Measurements from ENCODE around the gene DDB1. TPM values are rescaled to one million over a fixed set of nuclear protein-coding genes. Genes with fewer than 3 reads are reported as not detected.
A peak's percentile ranks its signal among the peaks of the same experiment; 100 is the strongest.

DDB1 gene
- total RNA-seq, 2 donors from 2014 or later = 179 to 253 TPM

- Histone ChIP-seq H3K36me3 (no peaks in the 10 kb centered on the region), H3K4me1 (replicated peaks) (peaks cover 4% of the 10 kb centered on the region), H3K27me3 (replicated peaks; ENCODE audit: insufficient read depth) (no peaks in the 10 kb centered on the region), H3K27ac (peak overlapping the region; percentile 35 to 43), H3K9me3 (no peaks in the 10 kb centered on the region), H3K4me3 (no peak overlapping the region)
- WGBS = 24% methylated on average over 6 of the region's 6 CpGs
- peak; percentile 93 for DNase-seq (ENCODE audit: low spot score)
- peak; percentile 90 for TF ChIP-seq POLR2AphosphoS5 (IDR thresholded peaks at IDR 0.05)
- no peak for TF ChIP-seq POLR2A (IDR thresholded peaks at IDR 0.05)
- intact Hi-C loops (cut with DNase I) = no loop called here
These were observed 42.8 kb upstream of the DDB1 start for GRCh38 chr11:61375761-61376108.

GRCh38 chr11:61372659-61373420 is 39.9 kb upstream of the DDB1 start:
- TF ChIP-seq CTCF (IDR thresholded peaks at IDR 0.05) = no peak
- TF ChIP-seq POLR2A (IDR thresholded peaks at IDR 0.05) = no peak
- TF ChIP-seq POLR2AphosphoS5 (IDR thresholded peaks at IDR 0.05) = no peak
- H3K36me3 ChIP-seq = peaks cover 0 to 6% of the 10 kb centered on the region in 2 donors
- no peaks in the 10 kb centered on the region for H3K9me3 ChIP-seq
- H3K4me3 ChIP-seq = no peak overlapping the region
- DNase-seq (ENCODE audit: low spot score) = no peak
- 46% methylated on average over 8 of the region's 8 CpGs for WGBS
- no peak overlapping the region for H3K27ac ChIP-seq
- intact Hi-C loops (cut with DNase I) = no loop called here
- peaks cover 6% of the 10 kb centered on the region for H3K4me1 ChIP-seq (replicated peaks)
- H3K27me3 ChIP-seq (replicated peaks; ENCODE audit: insufficient read depth) = no peaks in the 10 kb centered on the region

DNA sequence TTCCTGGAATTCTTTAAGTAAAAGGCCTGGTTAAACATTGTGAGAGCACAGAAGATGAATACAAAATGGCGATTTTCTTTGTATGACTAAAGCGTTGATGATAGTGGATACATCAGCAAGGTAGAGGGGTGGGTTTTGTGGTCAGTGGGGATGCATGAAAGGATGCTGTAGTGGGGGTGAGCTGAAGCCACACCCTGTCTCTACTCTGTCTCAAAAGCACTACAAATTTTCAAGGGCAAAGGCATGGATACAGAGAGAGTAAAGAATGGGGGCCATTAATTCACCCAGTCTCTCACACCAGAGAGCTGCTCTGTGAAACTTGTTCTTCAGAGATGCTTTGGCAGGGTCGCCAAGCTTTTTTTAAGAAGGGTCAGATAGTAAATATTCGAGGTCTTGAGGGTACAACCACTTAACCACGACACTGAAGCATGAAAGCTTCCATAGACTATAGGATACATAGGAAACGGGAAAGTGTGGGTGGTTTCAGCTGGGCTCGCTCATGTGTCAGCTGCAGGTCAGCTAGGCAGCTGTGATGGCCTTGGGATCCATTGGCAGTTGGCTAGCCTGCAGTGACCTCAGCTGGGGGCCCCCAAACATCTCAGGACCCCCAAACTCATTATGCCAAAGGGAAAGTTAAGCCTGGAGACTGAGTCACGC is 37.6 kb upstream of the DDB1 start:
- Histone ChIP-seq H3K4me1 (replicated peaks) (peaks cover 13% of the 10 kb centered on the region), H3K36me3 (peaks cover 0 to 6% of the 10 kb centered on the region in 2 donors), H3K27me3 (replicated peaks; ENCODE audit: insufficient read depth) (no peaks in the 10 kb centered on the region), H3K4me3 (no peak overlapping the region), H3K9me3 (no peaks in the 10 kb centered on the region), H3K27ac (peak overlapping the region; percentile 18 to 54)
- WGBS = 94% methylated on average over 8 of the region's 8 CpGs
- intact Hi-C loops (cut with DNase I) = no loop called here
- no peak for DNase-seq (ENCODE audit: low spot score)
- no peak for TF ChIP-seq POLR2A (IDR thresholded peaks at IDR 0.05)

DNA sequence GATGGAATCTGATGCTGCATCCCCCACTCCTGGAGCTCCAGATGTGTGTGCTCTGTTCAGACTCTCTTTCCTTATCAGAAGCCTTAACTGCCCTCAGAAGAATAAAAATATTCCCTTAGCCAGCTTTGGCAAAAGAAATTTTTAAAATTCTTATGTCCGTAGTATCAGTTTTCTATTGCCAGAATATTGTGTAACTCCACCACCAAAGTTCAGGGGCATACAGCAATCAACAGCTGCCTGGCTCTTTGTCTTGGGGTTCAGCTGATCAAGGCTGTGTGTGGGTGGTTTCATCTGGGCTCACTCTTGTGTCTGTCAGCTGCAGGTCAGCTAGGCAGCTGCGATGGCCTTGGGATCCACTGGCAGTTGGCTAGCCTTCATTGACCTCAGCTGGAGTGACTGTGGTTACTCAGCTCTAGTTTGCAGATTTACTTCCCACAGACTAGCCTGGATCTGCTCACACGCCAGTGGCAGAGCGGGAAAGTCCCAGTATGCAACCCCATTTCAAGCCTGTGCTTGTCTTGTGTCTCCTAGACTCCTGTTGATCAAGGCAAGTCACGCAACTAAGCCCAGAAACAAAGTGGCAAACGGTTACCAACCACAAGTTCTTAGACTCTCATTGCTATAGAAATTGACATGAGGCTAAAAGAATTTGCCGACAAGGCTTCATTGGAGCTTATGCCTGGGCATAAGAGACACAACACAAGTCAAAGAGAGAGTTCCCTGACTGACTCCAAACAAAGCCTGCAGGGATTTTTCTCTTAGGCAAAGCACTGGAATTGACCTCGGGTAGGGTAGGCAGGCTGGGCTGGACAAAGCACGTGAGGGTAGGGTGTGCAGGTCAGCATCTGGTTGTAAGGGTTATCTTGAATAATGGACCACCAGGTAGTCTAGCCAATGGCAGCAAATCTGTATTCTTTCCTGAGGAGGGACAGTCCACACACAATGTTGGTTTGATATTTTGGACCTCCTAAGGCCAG is 36.8 kb upstream of the DDB1 start:
- no peak overlapping the region for H3K4me3 ChIP-seq
- no peaks in the 10 kb centered on the region for H3K27me3 ChIP-seq (replicated peaks; ENCODE audit: insufficient read depth)
- TF ChIP-seq POLR2AphosphoS5 (IDR thresholded peaks at IDR 0.05) = peak; percentile 73
- no peak for TF ChIP-seq POLR2A (IDR thresholded peaks at IDR 0.05)
- TF ChIP-seq CTCF (IDR thresholded peaks at IDR 0.05) = no peak
- intact Hi-C loops (cut with DNase I) = no loop called here
- peaks cover 13% of the 10 kb centered on the region for H3K4me1 ChIP-seq (replicated peaks)
- 48% methylated on average over 9 of the region's 9 CpGs for WGBS
- peaks cover 0 to 6% of the 10 kb centered on the region in 2 donors for H3K36me3 ChIP-seq
- peak overlapping the region; percentile 18 to 54 for H3K27ac ChIP-seq
- DNase-seq (ENCODE audit: low spot score) = peak; percentile 81
- no peaks in the 10 kb centered on the region for H3K9me3 ChIP-seq

DNA sequence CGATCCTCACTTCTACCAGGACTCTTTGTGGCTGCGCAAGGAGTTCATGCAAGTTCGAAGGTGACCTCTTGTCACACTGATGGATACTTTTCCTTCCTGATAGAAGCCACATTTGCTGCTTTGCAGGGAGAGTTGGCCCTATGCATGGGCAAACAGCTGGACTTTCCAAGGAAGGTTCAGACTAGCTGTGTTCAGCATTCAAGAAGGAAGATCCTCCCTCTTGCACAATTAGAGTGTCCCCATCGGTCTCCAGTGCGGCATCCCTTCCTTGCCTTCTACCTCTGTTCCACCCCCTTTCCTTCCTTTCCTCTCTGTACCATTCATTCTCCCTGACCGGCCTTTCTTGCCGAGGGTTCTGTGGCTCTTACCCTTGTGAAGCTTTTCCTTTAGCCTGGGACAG is 35.7 kb upstream of the DDB1 start:
- Histone ChIP-seq H3K27ac (peak overlapping the region in 1 of 2 donors; percentile 48), H3K9me3 (no peaks in the 10 kb centered on the region), H3K27me3 (replicated peaks; ENCODE audit: insufficient read depth) (no peaks in the 10 kb centered on the region), H3K36me3 (peaks cover 0 to 6% of the 10 kb centered on the region in 2 donors), H3K4me1 (replicated peaks) (peaks cover 13% of the 10 kb centered on the region), H3K4me3 (no peak overlapping the region)
- 94% methylated on average over 7 of the region's 7 CpGs for WGBS
- no peak for DNase-seq (ENCODE audit: low spot score)
- intact Hi-C loops (cut with DNase I) = no loop called here
- TF ChIP-seq POLR2A (IDR thresholded peaks at IDR 0.05) (no peak), POLR2AphosphoS5 (IDR thresholded peaks at IDR 0.05) (no peak), CTCF (IDR thresholded peaks at IDR 0.05) (no peak)
